HEK293 (cell line): ENCODE data around the gene ACSS1.

Experiments
- CTCF ChIA-PET: fragments of 350-600 bp; formaldehyde crosslinking; extraction: SDS; loops from one replicate; lab custom pipeline; 2021; ENCODE audit warnings: antibody characterized with exemption; lab: Yijun Ruan, JAX
- POLR2A ChIA-PET: fragments of 300-600 bp; formaldehyde crosslinking; extraction: SDS; loops from one replicate; lab custom pipeline; 2020; ENCODE audit warnings: antibody characterized with exemption, inconsistent platforms; lab: Yijun Ruan, JAX
- H3K27ac ChIP-seq: fragments of 200-500 bp; sonication (Bioruptor generic); 2 replicates; pipeline ENCODE4 v1.5.1; 2014; ENCODE audit warnings: low read depth, low read length, control low read depth, inconsistent platforms; ENCODE audit errors: extremely low read depth
- H3K36me3 ChIP-seq, 2 experiments: fragments of 200-500 bp in 1 of 2; sonication (Bioruptor generic) in 1 of 2; 1 replicate in 1 of 2; 2 replicates in 1 of 2; pipeline ENCODE4 v1.5.1; 2014 to 2017; ENCODE audit warnings: inconsistent platforms in 2 of 2, low read length in 2 of 2; ENCODE audit not compliant: control insufficient read depth in 2 of 2, insufficient read depth in 1 of 2
- H3K4me1 ChIP-seq: fragments of 200-500 bp; sonication (Bioruptor generic); 2 replicates; pipeline ENCODE4 v1.5.1; 2014; ENCODE audit warnings: mild to moderate bottlenecking, low read length, inconsistent platforms; ENCODE audit not compliant: control insufficient read depth, insufficient read depth
- H3K4me3 ChIP-seq: 2 replicates; pipeline ENCODE4 v1.5.1; 2011; ENCODE audit warnings: low read depth, mild to moderate bottlenecking, control low read depth, low read length, moderate library complexity
- H3K9me3 ChIP-seq: fragments of 200-500 bp; sonication (Bioruptor generic); 2 replicates; pipeline ENCODE4 v1.5.1; 2014; ENCODE audit warnings: low read depth, low read length, inconsistent platforms; ENCODE audit not compliant: control insufficient read depth, insufficient read depth
- BCL11A ChIP-seq: fragments of 450-650 bp; formaldehyde crosslinking; IDR thresholded peaks from 2 replicates; pipeline ENCODE4 v1.5.1; 2016; ENCODE audit warnings: low read depth, missing biosample characterization, missing genetic modification characterization
- EGR2 ChIP-seq: fragments of 450-650 bp; formaldehyde crosslinking; IDR thresholded peaks from 2 replicates; pipeline ENCODE4 v1.5.1; 2016; ENCODE audit warnings: low read depth, missing biosample characterization, missing genetic modification characterization
- GLI2 ChIP-seq: fragments of 450-650 bp; formaldehyde crosslinking; IDR thresholded peaks from 2 replicates; pipeline ENCODE4; 2017; ENCODE audit warnings: missing biosample characterization, missing genetic modification characterization, low read depth, borderline replicate concordance
- GLIS2 ChIP-seq: fragments of 450-650 bp; formaldehyde crosslinking; IDR thresholded peaks from 2 replicates; pipeline ENCODE4 v1.5.1; 2016; ENCODE audit warnings: missing biosample characterization, missing genetic modification characterization
- KLF16 ChIP-seq: fragments of 450-650 bp; formaldehyde crosslinking; IDR thresholded peaks from 2 replicates; pipeline ENCODE4 v1.5.1; 2017; ENCODE audit warnings: missing biosample characterization, missing genetic modification characterization
- SETDB1 ChIP-seq: IDR thresholded peaks from one replicate; pipeline ENCODE4 v1.6.1; 2017; ENCODE audit warnings: mild to moderate bottlenecking, low read length, moderate library complexity, mixed read lengths; ENCODE audit not compliant: insufficient read length
- TCF7L2 ChIP-seq: IDR thresholded peaks from 2 replicates; pipeline ENCODE4 v1.6.1; 2011; ENCODE audit warnings: low read depth, mild to moderate bottlenecking, inconsistent platforms, low read length, moderate library complexity, borderline replicate concordance
- ZBTB1 ChIP-seq: fragments of 450-650 bp; formaldehyde crosslinking; IDR thresholded peaks from 2 replicates; pipeline ENCODE4 v1.5.1; 2016; ENCODE audit warnings: missing biosample characterization, missing genetic modification characterization
- ZBTB17 ChIP-seq: fragments of 450-650 bp; formaldehyde crosslinking; IDR thresholded peaks from 2 replicates; pipeline ENCODE4 v1.5.1; 2016; ENCODE audit warnings: missing biosample characterization, missing genetic modification characterization
- ZBTB21 ChIP-seq: fragments of 450-650 bp; formaldehyde crosslinking; IDR thresholded peaks from 2 replicates; pipeline ENCODE4 v1.5.1; 2017; ENCODE audit warnings: missing biosample characterization, missing genetic modification characterization
- ZFP3 ChIP-seq: fragments of 450-650 bp; formaldehyde crosslinking; IDR thresholded peaks from 2 replicates; pipeline ENCODE4 v1.5.1; 2016; ENCODE audit warnings: low read depth, missing biosample characterization, missing genetic modification characterization
- ZNF175 ChIP-seq: fragments of 450-650 bp; formaldehyde crosslinking; IDR thresholded peaks from 2 replicates; pipeline ENCODE4 v1.5.1; 2016; ENCODE audit warnings: missing biosample characterization, missing genetic modification characterization
- ZNF211 ChIP-seq: fragments of 450-650 bp; formaldehyde crosslinking; IDR thresholded peaks from 2 replicates; pipeline ENCODE4 v1.5.1; 2016; ENCODE audit warnings: low read depth, missing biosample characterization, missing genetic modification characterization
- ZNF302 ChIP-seq: fragments of 450-650 bp; formaldehyde crosslinking; IDR thresholded peaks from 2 replicates; pipeline ENCODE4 v1.5.1; 2016; ENCODE audit warnings: missing biosample characterization, missing genetic modification characterization, low read depth
- ZNF433 ChIP-seq: fragments of 450-650 bp; formaldehyde crosslinking; IDR thresholded peaks from 2 replicates; pipeline ENCODE4 v1.5.1; 2016; ENCODE audit warnings: missing biosample characterization, missing genetic modification characterization, low read depth
- ZNF549 ChIP-seq: fragments of 450-650 bp; IDR thresholded peaks from 2 replicates; pipeline ENCODE4 v1.5.1; 2018; ENCODE audit warnings: missing biosample characterization, missing genetic modification characterization, mild to moderate bottlenecking, inconsistent platforms, moderate library complexity
- ZNF561 ChIP-seq: fragments of 450-650 bp; IDR thresholded peaks from 2 replicates; pipeline ENCODE4 v1.5.1; 2018; ENCODE audit warnings: missing biosample characterization, missing genetic modification characterization, borderline replicate concordance
- ZNF585B ChIP-seq: fragments of 450-650 bp; formaldehyde crosslinking; IDR thresholded peaks from 2 replicates; pipeline ENCODE4 v1.5.1; 2016; ENCODE audit warnings: missing biosample characterization, missing genetic modification characterization
- ZNF670 ChIP-seq: fragments of 450-650 bp; formaldehyde crosslinking; IDR thresholded peaks from 2 replicates; pipeline ENCODE4 v1.5.1; 2016; ENCODE audit warnings: missing biosample characterization, missing genetic modification characterization, low read depth
- TF ChIP-seq, protein P1 (sequence below): fragments of 450-650 bp; formaldehyde crosslinking; IDR thresholded peaks from 2 replicates; pipeline ENCODE4; 2016; ENCODE audit warnings: missing biosample characterization, missing genetic modification characterization
- TF ChIP-seq, protein P2 (sequence below): fragments of 450-650 bp; formaldehyde crosslinking; conservative IDR thresholded peaks from 2 replicates; pipeline ENCODE4 v1.5.1; 2016; ENCODE audit warnings: low read depth, missing biosample characterization, missing genetic modification characterization
- TF ChIP-seq, protein P3 (sequence below): fragments of 450-650 bp; formaldehyde crosslinking; IDR thresholded peaks from 2 replicates; pipeline ENCODE4 v1.5.1; 2016; ENCODE audit warnings: missing biosample characterization, missing genetic modification characterization

ACSS1 gene

GRCh38 chr20:25018841-25019240, 39.1 kb downstream of the ACSS1 start:
- Histone ChIP-seq H3K4me1 (no peaks in the 10 kb centered on the region), H3K27ac (no peak overlapping the region), H3K36me3 (peaks cover 0 to 2% of the 10 kb centered on the region in 2 experiments; a peak in 1 of 3 replicates), H3K9me3 (no peaks in the 10 kb centered on the region), H3K4me3 (no peak overlapping the region)
- POLR2A ChIA-PET = no interaction called here
- TF ChIP-seq ZNF561 (tag by site-specific recombination) (no peak), ZNF585B (tag by site-specific recombination) (no peak), ZNF433 (tag by site-specific recombination) (no peak), ZNF175 (tag by site-specific recombination) (no peak), ZBTB1 (tag by site-specific recombination) (no peak), SETDB1 (no peak), ZBTB21 (no peak), EGR2 (no peak), ZFP3 (tag by site-specific recombination) (no peak), TCF7L2 (no peak), KLF16 (tag by site-specific recombination) (no peak), ZNF302 (tag by site-specific recombination) (no peak), GLIS2 (tag by site-specific recombination) (no peak)
- TF ChIP-seq, protein P1, sequence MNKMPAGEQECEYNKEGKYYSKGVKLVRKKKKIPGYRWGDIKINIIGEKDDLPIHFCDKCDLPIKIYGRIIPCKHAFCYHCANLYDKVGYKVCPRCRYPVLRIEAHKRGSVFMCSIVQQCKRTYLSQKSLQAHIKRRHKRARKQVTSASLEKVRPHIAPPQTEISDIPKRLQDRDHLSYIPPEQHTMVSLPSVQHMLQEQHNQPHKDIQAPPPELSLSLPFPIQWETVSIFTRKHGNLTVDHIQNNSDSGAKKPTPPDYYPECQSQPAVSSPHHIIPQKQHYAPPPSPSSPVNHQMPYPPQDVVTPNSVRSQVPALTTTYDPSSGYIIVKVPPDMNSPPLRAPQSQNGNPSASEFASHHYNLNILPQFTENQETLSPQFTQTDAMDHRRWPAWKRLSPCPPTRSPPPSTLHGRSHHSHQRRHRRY (tag by site-specific recombination) = no peak
- TF ChIP-seq, protein P2, sequence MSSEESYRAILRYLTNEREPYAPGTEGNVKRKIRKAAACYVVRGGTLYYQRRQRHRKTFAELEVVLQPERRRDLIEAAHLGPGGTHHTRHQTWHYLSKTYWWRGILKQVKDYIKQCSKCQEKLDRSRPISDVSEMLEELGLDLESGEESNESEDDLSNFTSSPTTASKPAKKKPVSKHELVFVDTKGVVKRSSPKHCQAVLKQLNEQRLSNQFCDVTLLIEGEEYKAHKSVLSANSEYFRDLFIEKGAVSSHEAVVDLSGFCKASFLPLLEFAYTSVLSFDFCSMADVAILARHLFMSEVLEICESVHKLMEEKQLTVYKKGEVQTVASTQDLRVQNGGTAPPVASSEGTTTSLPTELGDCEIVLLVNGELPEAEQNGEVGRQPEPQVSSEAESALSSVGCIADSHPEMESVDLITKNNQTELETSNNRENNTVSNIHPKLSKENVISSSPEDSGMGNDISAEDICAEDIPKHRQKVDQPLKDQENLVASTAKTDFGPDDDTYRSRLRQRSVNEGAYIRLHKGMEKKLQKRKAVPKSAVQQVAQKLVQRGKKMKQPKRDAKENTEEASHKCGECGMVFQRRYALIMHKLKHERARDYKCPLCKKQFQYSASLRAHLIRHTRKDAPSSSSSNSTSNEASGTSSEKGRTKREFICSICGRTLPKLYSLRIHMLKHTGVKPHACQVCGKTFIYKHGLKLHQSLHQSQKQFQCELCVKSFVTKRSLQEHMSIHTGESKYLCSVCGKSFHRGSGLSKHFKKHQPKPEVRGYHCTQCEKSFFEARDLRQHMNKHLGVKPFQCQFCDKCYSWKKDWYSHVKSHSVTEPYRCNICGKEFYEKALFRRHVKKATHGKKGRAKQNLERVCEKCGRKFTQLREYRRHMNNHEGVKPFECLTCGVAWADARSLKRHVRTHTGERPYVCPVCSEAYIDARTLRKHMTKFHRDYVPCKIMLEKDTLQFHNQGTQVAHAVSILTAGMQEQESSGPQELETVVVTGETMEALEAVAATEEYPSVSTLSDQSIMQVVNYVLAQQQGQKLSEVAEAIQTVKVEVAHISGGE (tag by site-specific recombination) = no peak
- CTCF ChIA-PET = interaction anchor here (0.8 kb wide), 1 partner anchor 9 kb away, joined by 3 read pairs; no protein-coding TSS in a partner anchor

DNA sequence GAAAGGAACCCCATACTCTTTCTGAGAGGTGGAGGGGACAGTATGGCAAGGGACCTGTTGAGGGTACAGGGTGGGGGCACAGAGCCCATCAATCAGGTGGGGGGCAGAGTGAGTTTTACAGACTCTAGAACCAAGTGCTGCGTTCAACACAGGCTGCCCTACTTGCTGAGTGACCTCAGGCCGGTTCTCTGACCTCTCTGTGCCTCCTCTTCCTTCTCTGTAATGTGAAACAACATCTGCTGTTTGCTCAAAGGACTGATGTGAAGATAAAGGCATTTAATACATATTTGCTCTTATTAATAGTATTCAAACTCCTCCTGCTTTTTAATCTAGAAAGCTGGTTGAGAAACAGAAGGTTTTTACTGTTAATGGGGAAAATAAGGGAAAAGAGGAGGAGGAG, 39.5 kb downstream of the ACSS1 start:
- H3K4me3 ChIP-seq = no peak overlapping the region
- TF ChIP-seq, protein P3, sequence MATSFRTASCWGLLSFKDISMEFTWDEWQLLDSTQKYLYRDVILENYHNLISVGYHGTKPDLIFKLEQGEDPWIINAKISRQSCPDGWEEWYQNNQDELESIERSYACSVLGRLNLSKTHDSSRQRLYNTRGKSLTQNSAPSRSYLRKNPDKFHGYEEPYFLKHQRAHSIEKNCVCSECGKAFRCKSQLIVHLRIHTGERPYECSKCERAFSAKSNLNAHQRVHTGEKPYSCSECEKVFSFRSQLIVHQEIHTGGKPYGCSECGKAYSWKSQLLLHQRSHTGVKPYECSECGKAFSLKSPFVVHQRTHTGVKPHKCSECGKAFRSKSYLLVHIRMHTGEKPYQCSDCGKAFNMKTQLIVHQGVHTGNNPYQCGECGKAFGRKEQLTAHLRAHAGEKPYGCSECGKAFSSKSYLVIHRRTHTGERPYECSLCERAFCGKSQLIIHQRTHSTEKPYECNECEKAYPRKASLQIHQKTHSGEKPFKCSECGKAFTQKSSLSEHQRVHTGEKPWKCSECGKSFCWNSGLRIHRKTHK (tag by site-specific recombination) = no peak
- TF ChIP-seq GLI2 (tag by site-specific recombination) = no peak
- no peak for TF ChIP-seq ZNF670
- no peak for TF ChIP-seq BCL11A (tag by site-specific recombination)
- TF ChIP-seq ZNF211 (tag by site-specific recombination) = no peak
- no peak for TF ChIP-seq ZNF549 (tag by site-specific recombination)
- no peak for TF ChIP-seq ZBTB17 (tag by site-specific recombination)
- no peaks in the 10 kb centered on the region for H3K4me1 ChIP-seq
- H3K9me3 ChIP-seq = no peaks in the 10 kb centered on the region
- ChIA-PET CTCF (interaction anchor here (0.8 kb wide), 1 partner anchor 10 kb away, joined by 3 read pairs; no protein-coding TSS in a partner anchor), POLR2A (no interaction called here)
- H3K27ac ChIP-seq = no peak overlapping the region
- H3K36me3 ChIP-seq = peaks cover 0 to 6% of the 10 kb centered on the region in 2 experiments; a peak in 1 of 3 replicates
